SK-N-SH (cell line): ENCODE data around the gene CFAP57.

Experiments used
- NFIC ChIP-seq: IDR thresholded peaks from 2 replicates; pipeline ENCODE4 v1.4.0; 2012; ENCODE audit warnings: borderline replicate concordance
- NRF1 ChIP-seq: IDR thresholded peaks from 2 replicates; pipeline ENCODE4 v1.6.1; 2012; ENCODE audit warnings: low read depth, mild to moderate bottlenecking, low read length
- RXRA ChIP-seq: IDR thresholded peaks from 2 replicates; pipeline ENCODE4 v1.4.0; 2012; ENCODE audit warnings: low read depth, mild to moderate bottlenecking, borderline replicate concordance
- TAF1 ChIP-seq: IDR thresholded peaks from 2 replicates; pipeline ENCODE4 v1.6.1; 2012; ENCODE audit warnings: low read depth, mild to moderate bottlenecking, low read length, moderate library complexity, borderline replicate concordance
- TF ChIP-seq, protein P1 (sequence below): fragments of 200-600 bp; sonication (generic); IDR thresholded peaks from 2 replicates; pipeline ENCODE4 v1.6.1; 2017; ENCODE audit warnings: antibody characterized with exemption, mild to moderate bottlenecking, moderate library complexity

DNA sequence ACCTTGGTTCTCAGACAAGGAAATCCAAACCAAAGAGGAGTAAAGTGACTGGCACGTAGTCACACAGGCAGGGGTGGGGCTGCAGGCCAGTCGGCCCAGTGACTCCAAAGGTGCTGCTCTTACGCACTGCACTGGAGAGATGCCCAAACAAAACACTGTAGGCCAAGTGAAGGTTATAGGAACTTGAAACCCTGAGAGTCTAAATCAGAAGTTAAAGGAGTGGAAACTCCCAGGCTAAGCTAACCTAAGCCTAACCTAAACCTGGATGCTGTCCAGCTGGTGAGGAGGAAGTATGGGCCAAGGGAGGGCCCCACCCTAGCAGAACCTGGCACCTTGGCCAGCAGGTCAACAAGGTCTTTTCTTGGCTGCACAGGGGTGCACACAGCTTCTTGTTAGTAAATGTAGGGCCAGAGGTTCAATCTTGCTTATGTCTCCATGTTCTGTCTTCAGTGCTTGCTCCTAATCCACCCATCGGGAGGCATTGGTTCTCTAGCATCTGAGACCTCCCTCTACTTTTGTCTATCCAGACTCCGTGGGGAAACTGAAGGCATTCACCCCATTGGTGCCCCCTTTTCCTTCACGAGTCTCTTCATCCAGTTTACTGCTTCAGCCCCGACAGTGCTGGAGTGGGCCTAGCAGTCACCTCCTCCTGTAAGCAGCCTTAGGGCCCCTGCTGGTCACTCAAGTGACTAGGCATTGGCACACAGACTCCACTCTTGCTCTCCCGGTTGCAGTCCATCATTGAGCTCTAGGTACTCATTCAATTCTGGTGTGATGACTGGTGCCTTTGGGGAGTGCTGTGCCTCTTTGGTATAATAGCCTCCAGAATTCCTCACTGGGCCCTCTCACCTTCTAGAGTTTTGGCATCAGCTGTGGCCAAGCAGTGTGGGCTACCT is 84.8 kb downstream of the CFAP57 start:
- TF ChIP-seq, protein P1, sequence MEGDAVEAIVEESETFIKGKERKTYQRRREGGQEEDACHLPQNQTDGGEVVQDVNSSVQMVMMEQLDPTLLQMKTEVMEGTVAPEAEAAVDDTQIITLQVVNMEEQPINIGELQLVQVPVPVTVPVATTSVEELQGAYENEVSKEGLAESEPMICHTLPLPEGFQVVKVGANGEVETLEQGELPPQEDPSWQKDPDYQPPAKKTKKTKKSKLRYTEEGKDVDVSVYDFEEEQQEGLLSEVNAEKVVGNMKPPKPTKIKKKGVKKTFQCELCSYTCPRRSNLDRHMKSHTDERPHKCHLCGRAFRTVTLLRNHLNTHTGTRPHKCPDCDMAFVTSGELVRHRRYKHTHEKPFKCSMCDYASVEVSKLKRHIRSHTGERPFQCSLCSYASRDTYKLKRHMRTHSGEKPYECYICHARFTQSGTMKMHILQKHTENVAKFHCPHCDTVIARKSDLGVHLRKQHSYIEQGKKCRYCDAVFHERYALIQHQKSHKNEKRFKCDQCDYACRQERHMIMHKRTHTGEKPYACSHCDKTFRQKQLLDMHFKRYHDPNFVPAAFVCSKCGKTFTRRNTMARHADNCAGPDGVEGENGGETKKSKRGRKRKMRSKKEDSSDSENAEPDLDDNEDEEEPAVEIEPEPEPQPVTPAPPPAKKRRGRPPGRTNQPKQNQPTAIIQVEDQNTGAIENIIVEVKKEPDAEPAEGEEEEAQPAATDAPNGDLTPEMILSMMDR, result no peak
- TF ChIP-seq NFIC (no peak), NRF1 (no peak), RXRA (no peak), TAF1 (no peak)
